HepG2 (cell line): ENCODE measurements around the gene C20orf204. TPM values are rescaled to one million over a fixed set of nuclear protein-coding genes. Genes with fewer than 3 reads are reported as not detected.

Source experiments
- AFF4 ChIP-seq: sonication (generic); formaldehyde crosslinking; IDR thresholded peaks from 2 replicates; pipeline ENCODE4 v1.4.0; 2020; ENCODE audit warnings: missing genetic modification reagents
- CENPT ChIP-seq: sonication (generic); formaldehyde crosslinking; IDR thresholded peaks from 2 replicates; pipeline ENCODE4 v1.8.0; 2022; ENCODE audit warnings: low read depth, mild to moderate bottlenecking, moderate library complexity, missing genetic modification reagents
- CHCHD3 ChIP-seq: sonication (generic); formaldehyde crosslinking; IDR thresholded peaks from 2 replicates; pipeline ENCODE4 v1.8.0; 2022; ENCODE audit warnings: mild to moderate bottlenecking, missing genetic modification reagents, moderate library complexity
- ELF1 ChIP-seq: sonication (generic); formaldehyde crosslinking; IDR thresholded peaks from 2 replicates; pipeline ENCODE4 v1.4.0; 2020; ENCODE audit warnings: missing genetic modification reagents
- GATAD1 ChIP-seq: IDR thresholded peaks from 2 replicates; pipeline ENCODE4 v1.6.1; 2016; ENCODE audit warnings: missing genetic modification reagents, missing compliant biosample characterization
- JARID2 ChIP-seq: sonication (generic); formaldehyde crosslinking; IDR thresholded peaks from 2 replicates; pipeline ENCODE4 v1.8.1; 2023; ENCODE audit warnings: missing genetic modification reagents, inconsistent platforms; ENCODE audit not compliant: insufficient replicate concordance
- KLF13 ChIP-seq: sonication (generic); formaldehyde crosslinking; IDR thresholded peaks from 2 replicates; pipeline ENCODE4 v1.4.0; 2020; ENCODE audit warnings: mild to moderate bottlenecking, missing genetic modification reagents
- MXD1 ChIP-seq: sonication (generic); formaldehyde crosslinking; IDR thresholded peaks from 2 replicates; pipeline ENCODE4 v1.4.0; 2020; ENCODE audit warnings: mild to moderate bottlenecking, missing genetic modification reagents
- PATZ1 ChIP-seq: sonication (generic); formaldehyde crosslinking; IDR thresholded peaks from 2 replicates; pipeline ENCODE4 v1.4.0; 2020; ENCODE audit warnings: missing genetic modification reagents
- PCBP1 ChIP-seq: fragments of 200-400 bp; formaldehyde crosslinking; IDR thresholded peaks from 2 replicates; pipeline ENCODE4 v1.6.1; 2017; ENCODE audit warnings: mild to moderate bottlenecking, low read depth, low read length, borderline replicate concordance
- PPARG ChIP-seq: conservative IDR thresholded peaks from 2 replicates; pipeline ENCODE4 v1.6.1; 2016; ENCODE audit warnings: missing biosample characterization, missing genetic modification reagents
- SIX1 ChIP-seq: sonication (generic); formaldehyde crosslinking; IDR thresholded peaks from 2 replicates; pipeline ENCODE4 v1.4.0; 2020; ENCODE audit warnings: missing genetic modification reagents, borderline replicate concordance
- SP4 ChIP-seq: sonication (generic); formaldehyde crosslinking; IDR thresholded peaks from 2 replicates; pipeline ENCODE4 v1.8.1; 2023; ENCODE audit warnings: mild to moderate bottlenecking, missing genetic modification reagents
- STAG1 ChIP-seq: sonication (generic); formaldehyde crosslinking; IDR thresholded peaks from 2 replicates; pipeline ENCODE4 v1.4.0; 2020; ENCODE audit warnings: missing genetic modification reagents
- ZFP1 ChIP-seq: IDR thresholded peaks from 2 replicates; pipeline ENCODE4 v1.6.1; 2016
- ZFP36 ChIP-seq: fragments of 150-350 bp; IDR thresholded peaks from 2 replicates; pipeline ENCODE4 v1.6.1; 2018; ENCODE audit warnings: borderline replicate concordance, low read length, low read depth; ENCODE audit not compliant: partially characterized antibody
- ZFX ChIP-seq: sonication (generic); formaldehyde crosslinking; IDR thresholded peaks from 2 replicates; pipeline ENCODE4 v1.4.0; 2020; ENCODE audit warnings: mild to moderate bottlenecking, low read depth, missing genetic modification reagents, moderate library complexity
- ZNF12 ChIP-seq: sonication (generic); formaldehyde crosslinking; IDR thresholded peaks from 2 replicates; pipeline ENCODE4 v1.5.0; 2020; ENCODE audit warnings: missing genetic modification reagents
- ZNF30 ChIP-seq: sonication (generic); formaldehyde crosslinking; IDR thresholded peaks from 2 replicates; pipeline ENCODE4 v1.5.0; 2020; ENCODE audit warnings: mild to moderate bottlenecking, missing genetic modification reagents
- ZNF331 ChIP-seq: sonication (generic); formaldehyde crosslinking; IDR thresholded peaks from 2 replicates; pipeline ENCODE4 v1.4.0; 2020; ENCODE audit warnings: missing genetic modification reagents
- ZNF367 ChIP-seq: sonication (generic); formaldehyde crosslinking; IDR thresholded peaks from 2 replicates; pipeline ENCODE4 v1.4.0; 2020; ENCODE audit warnings: missing genetic modification reagents, borderline replicate concordance
- ZNF44 ChIP-seq: sonication (generic); formaldehyde crosslinking; IDR thresholded peaks from 2 replicates; pipeline ENCODE4 v1.5.1; 2020; ENCODE audit warnings: mild to moderate bottlenecking, missing genetic modification reagents
- ZNF503 ChIP-seq: sonication (generic); formaldehyde crosslinking; IDR thresholded peaks from 2 replicates; pipeline ENCODE4 v1.4.0; 2020; ENCODE audit warnings: missing genetic modification reagents
- ZNF772 ChIP-seq: sonication (generic); formaldehyde crosslinking; IDR thresholded peaks from 2 replicates; pipeline ENCODE4 v1.5.0; 2020; ENCODE audit warnings: mild to moderate bottlenecking, missing genetic modification reagents
- ZNF83 ChIP-seq: sonication (generic); formaldehyde crosslinking; IDR thresholded peaks from 2 replicates; pipeline ENCODE4 v1.4.0; 2020; ENCODE audit warnings: missing genetic modification reagents, mild to moderate bottlenecking, borderline replicate concordance
- polyA plus RNA-seq, 8 experiments: library from polyadenylated mRNA; depleted of rRNA in 3 of 8; stranded (reverse) in 7 of 8; unstranded in 1 of 8; fragments of >200 nt; fragmentation: Illumina TruSeq in 4 of 8; extraction: Trizol in 4 of 8; gene quantifications; 2 replicates each; pipeline versions ENCODE4 v1.2.1 to v1.2.3, GENCODE V29; 2011 to 2016; ENCODE audit warnings: low read depth in 4 of 8, missing spikeins in 1 of 8, mixed read lengths in 1 of 8; ENCODE audit not compliant: insufficient read depth in 1 of 8
- total RNA-seq, 5 experiments: library from RNA; depleted of rRNA; stranded (reverse); fragments of >200 nt; fragmentation: Illumina TruSeq; extraction: Trizol; gene quantifications; 2 replicates each; pipeline ENCODE4 v1.2.3, GENCODE V29; 2016; ENCODE audit warnings: low read depth in 1 of 5

Gene C20orf204
- total and polyA plus RNA-seq, 2 of the 13 experiments (the other 11 are each of a cell fraction or from before 2014, with no cell fraction given), result 22.1 to 80.0 TPM

GRCh38 chr20:64084685-64085152 lies 48.7 kb downstream of the C20orf204 start (continued):
- TF ChIP-seq ZNF331 (CRISPR knock-in tag) (no peak), ZNF772 (CRISPR knock-in tag) (no peak), PATZ1 (CRISPR knock-in tag) (peak; percentile 5; the same call in 1 of the 2 replicates), CHCHD3 (no peak), ZNF12 (no peak), AFF4 (no peak), ZFP36 (no peak), GATAD1 (CRISPR knock-in tag) (no peak), CENPT (no peak), ZNF44 (CRISPR knock-in tag) (no peak), SIX1 (no peak), ZNF83 (CRISPR knock-in tag) (0 out of 2 replicates have a peak, but pooled peaks have one; percentile 59), ZFP1 (CRISPR knock-in tag) (no peak), ZNF503 (no peak), STAG1 (CRISPR knock-in tag) (no peak), SP4 (CRISPR knock-in tag) (0 out of 2 replicates have a peak, but pooled peaks have one; percentile 19), ZNF30 (CRISPR knock-in tag) (no peak), PPARG (no peak), JARID2 (CRISPR knock-in tag) (no peak), ELF1 (no peak), PCBP1 (0 out of 2 replicates have a peak, but pooled peaks have one; percentile 84), ZFX (CRISPR knock-in tag) (no peak), MXD1 (CRISPR knock-in tag) (no peak), ZNF367 (CRISPR knock-in tag) (no peak), KLF13 (CRISPR knock-in tag) (no peak)
